ENCODE data around the gene AMBRA1.

AMBRA1 gene

GRCh38 chr11:46570790-46571398 is 22.9 kb downstream of the AMBRA1 start:
- DNase-seq (ENCODE audit: low read depth), result no peak

GRCh38 chr11:46565232-46565840 is 28.5 kb downstream of the AMBRA1 start:
- DNase-seq (ENCODE audit: low read depth), result no peak

GRCh38 chr11:46564459-46564858 is 29.4 kb downstream of the AMBRA1 start:
- DNase-seq (ENCODE audit: low read depth), result peak; percentile 61

GRCh38 chr11:46562527-46562926 is 31.3 kb downstream of the AMBRA1 start:
- no peak for DNase-seq (ENCODE audit: low read depth)

- no peak for DNase-seq (ENCODE audit: low read depth)
Observed at GRCh38 chr11:46560300-46560991, 33.4 kb downstream of the AMBRA1 start.

- DNase-seq (ENCODE audit: low read depth), result no peak
Observed at GRCh38 chr11:46559815-46560214, 34.0 kb downstream of the AMBRA1 start.

GRCh38 chr11:46557684-46558151 is 36.1 kb downstream of the AMBRA1 start:
- DNase-seq (ENCODE audit: low read depth), result no peak

GRCh38 chr11:46555267-46556054 is 38.4 kb downstream of the AMBRA1 start:
- DNase-seq (ENCODE audit: low read depth), result no peak

- DNase-seq (ENCODE audit: low read depth), result peak; percentile 84
Observed at GRCh38 chr11:46554213-46555147, 39.3 kb downstream of the AMBRA1 start.

- peak; percentile 41 for DNase-seq (ENCODE audit: low read depth)
Observed at GRCh38 chr11:46553814-46554212, 40.0 kb downstream of the AMBRA1 start.

- no peak for DNase-seq (ENCODE audit: low read depth)
Observed at GRCh38 chr11:46551261-46551660, 42.6 kb downstream of the AMBRA1 start.

- no peak for DNase-seq (ENCODE audit: low read depth)
Observed at GRCh38 chr11:46547579-46547978, 46.2 kb downstream of the AMBRA1 start.

GRCh38 chr11:46543564-46543963 is 50.3 kb downstream of the AMBRA1 start:
- no peak for DNase-seq (ENCODE audit: low read depth)

- no peak for DNase-seq (ENCODE audit: low read depth)
Observed at GRCh38 chr11:46541593-46542371, 52.0 kb downstream of the AMBRA1 start.

- DNase-seq (ENCODE audit: low read depth), result no peak
Observed at GRCh38 chr11:46540807-46541206, 53.0 kb downstream of the AMBRA1 start.

- DNase-seq (ENCODE audit: low read depth), result peak; percentile 68
Observed at GRCh38 chr11:46537537-46538295, 56.1 kb downstream of the AMBRA1 start.

- DNase-seq (ENCODE audit: low read depth), result no peak
Observed at GRCh38 chr11:46537121-46537520, 56.7 kb downstream of the AMBRA1 start.

- DNase-seq (ENCODE audit: low read depth), result no peak
Observed at GRCh38 chr11:46535688-46536087, 58.1 kb downstream of the AMBRA1 start.

GRCh38 chr11:46534711-46535110 is 59.1 kb downstream of the AMBRA1 start:
- DNase-seq (ENCODE audit: low read depth), result no peak

Data from amniotic epithelial cell (primary cell).